ENCODE results near the gene NEUROD2. TPM values are rescaled to one million over a fixed set of nuclear protein-coding genes. Genes with fewer than 3 reads are reported as not detected.

NEUROD2 gene
- total RNA-seq, 2 donors from 2014 or later, result not detected

DNA sequence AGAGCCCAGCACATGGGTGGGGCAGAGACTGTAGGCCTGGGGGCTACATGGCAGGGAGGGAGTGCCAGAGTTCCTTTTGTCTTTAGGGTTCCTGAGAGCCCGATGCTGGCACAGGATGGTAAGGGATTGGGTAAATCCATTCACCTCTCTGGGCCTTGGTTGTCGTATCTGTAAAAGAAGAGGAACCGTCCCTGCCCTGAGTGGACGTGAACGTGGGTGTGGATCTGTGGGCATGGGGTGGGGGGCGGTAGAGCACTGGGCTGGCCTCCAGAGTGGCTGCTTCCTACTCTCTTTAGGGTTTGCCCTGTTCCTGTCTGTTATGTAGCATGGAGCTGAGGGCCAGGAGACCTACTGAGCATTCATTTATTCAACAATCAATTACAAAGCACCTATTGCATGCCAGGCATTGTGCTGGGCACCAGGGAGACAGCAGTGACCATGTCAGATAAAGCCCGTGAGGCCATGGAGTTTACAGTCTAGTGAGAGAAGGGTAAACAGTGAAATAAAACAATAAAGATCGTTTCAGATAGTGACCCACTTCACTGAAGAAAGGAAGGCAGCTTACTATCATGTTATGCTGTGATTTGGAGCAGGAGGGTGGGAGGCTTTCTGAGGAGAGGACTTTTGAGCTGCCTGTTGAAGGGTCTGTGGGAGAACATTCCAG lies 44.3 kb upstream of the NEUROD2 start:
- Histone ChIP-seq H3K36me3 (no peaks in the 10 kb centered on the region), H3K27ac (peak overlapping the region; percentile 57), H3K9me3 (no peaks in the 10 kb centered on the region), H3K27me3 (no peaks in the 10 kb centered on the region), H3K4me1 (peaks cover 30% of the 10 kb centered on the region), H3K9ac (ENCODE audit: low read depth in 2 of 2, low read length in 2 of 2) (peak overlapping the region; percentile 12 to 84), H3K4me3 (no peak overlapping the region)
- intact Hi-C loops (cut with DNase I), result no loop called here
- TF ChIP-seq, protein P1, sequence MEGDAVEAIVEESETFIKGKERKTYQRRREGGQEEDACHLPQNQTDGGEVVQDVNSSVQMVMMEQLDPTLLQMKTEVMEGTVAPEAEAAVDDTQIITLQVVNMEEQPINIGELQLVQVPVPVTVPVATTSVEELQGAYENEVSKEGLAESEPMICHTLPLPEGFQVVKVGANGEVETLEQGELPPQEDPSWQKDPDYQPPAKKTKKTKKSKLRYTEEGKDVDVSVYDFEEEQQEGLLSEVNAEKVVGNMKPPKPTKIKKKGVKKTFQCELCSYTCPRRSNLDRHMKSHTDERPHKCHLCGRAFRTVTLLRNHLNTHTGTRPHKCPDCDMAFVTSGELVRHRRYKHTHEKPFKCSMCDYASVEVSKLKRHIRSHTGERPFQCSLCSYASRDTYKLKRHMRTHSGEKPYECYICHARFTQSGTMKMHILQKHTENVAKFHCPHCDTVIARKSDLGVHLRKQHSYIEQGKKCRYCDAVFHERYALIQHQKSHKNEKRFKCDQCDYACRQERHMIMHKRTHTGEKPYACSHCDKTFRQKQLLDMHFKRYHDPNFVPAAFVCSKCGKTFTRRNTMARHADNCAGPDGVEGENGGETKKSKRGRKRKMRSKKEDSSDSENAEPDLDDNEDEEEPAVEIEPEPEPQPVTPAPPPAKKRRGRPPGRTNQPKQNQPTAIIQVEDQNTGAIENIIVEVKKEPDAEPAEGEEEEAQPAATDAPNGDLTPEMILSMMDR (IDR thresholded peaks at IDR 0.05), result no peak
- no peak for DNase-seq

DNA sequence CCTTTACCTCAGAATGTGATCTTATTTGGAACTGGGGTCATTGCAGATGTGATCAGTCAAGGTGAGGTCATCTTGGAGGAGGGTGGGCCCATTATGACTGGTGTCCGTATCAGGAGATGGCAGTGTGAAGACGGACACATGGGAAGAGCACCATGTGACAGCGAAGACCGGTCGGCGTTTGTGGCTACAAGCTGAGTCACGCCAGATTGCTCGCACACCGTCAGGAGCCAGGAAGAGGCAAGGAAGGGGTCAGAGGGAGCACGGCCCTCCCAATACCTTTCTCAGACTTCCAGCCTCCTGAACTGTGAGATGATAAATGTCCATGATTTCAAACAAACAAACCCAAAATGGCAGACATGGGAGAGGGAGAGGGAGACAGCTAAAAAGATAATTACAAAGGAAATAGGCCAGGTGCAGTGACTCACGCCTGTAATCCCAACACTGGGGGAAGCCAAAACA lies 42.4 kb upstream of the NEUROD2 start:
- H3K4me1 ChIP-seq, result peaks cover 30% of the 10 kb centered on the region
- TF ChIP-seq, protein P1 (IDR thresholded peaks at IDR 0.05), result no peak
- H3K9me3 ChIP-seq, result no peaks in the 10 kb centered on the region
- no peak for DNase-seq
- no peak overlapping the region for H3K4me3 ChIP-seq
- intact Hi-C loops (cut with DNase I), result no loop called here
- H3K36me3 ChIP-seq, result no peaks in the 10 kb centered on the region
- no peak overlapping the region for H3K27ac ChIP-seq
- no peaks in the 10 kb centered on the region for H3K27me3 ChIP-seq
- H3K9ac ChIP-seq (ENCODE audit: low read depth in 2 of 2, low read length in 2 of 2), result no peak overlapping the region

GRCh38 chr17:39648616-39649366 lies 41.1 kb upstream of the NEUROD2 start:
- H3K4me1 ChIP-seq, result peaks cover 30% of the 10 kb centered on the region
- H3K27ac ChIP-seq, result no peak overlapping the region
- H3K9ac ChIP-seq (ENCODE audit: low read depth in 2 of 2, low read length in 2 of 2), result no peak overlapping the region
- no peak for DNase-seq
- H3K4me3 ChIP-seq, result no peak overlapping the region
- no peaks in the 10 kb centered on the region for H3K9me3 ChIP-seq
- H3K27me3 ChIP-seq, result no peaks in the 10 kb centered on the region
- H3K36me3 ChIP-seq, result no peaks in the 10 kb centered on the region
- intact Hi-C loops (cut with DNase I), result no loop called here
- TF ChIP-seq, protein P1 (IDR thresholded peaks at IDR 0.05), result no peak

DNA sequence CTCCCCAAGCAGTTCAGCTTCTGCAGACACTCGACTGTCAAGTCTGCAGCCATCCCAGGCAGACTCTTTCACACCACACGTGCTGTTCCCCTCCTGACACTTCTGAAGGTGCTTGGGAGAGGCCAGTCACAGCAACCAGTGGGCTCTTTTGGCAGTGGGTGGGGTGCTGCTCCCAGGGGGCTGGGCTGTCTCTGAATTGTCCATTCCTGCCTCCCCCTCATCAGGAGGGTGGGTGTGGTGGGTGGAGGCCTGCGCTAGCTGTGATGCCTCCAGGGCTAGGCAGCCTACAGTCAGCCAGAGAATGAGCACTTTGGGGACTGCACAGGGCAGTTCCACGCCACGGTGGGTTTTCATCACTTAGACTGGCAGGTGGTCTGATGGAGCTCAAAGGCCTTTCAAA lies 39.5 kb upstream of the NEUROD2 start:
- H3K4me3 ChIP-seq, result no peak overlapping the region
- no peaks in the 10 kb centered on the region for H3K9me3 ChIP-seq
- no peak overlapping the region for H3K27ac ChIP-seq
- no peaks in the 10 kb centered on the region for H3K36me3 ChIP-seq
- no peaks in the 10 kb centered on the region for H3K27me3 ChIP-seq
- TF ChIP-seq, protein P1 (IDR thresholded peaks at IDR 0.05), result no peak
- H3K9ac ChIP-seq (ENCODE audit: low read depth in 2 of 2, low read length in 2 of 2), result no peak overlapping the region
- peaks cover 21% of the 10 kb centered on the region for H3K4me1 ChIP-seq
- no peak for DNase-seq
- intact Hi-C loops (cut with DNase I), result no loop called here

- H3K4me1 ChIP-seq, result peaks cover 9% of the 10 kb centered on the region
- no peak for DNase-seq
- no peaks in the 10 kb centered on the region for H3K27me3 ChIP-seq
- H3K27ac ChIP-seq, result no peak overlapping the region
- no peaks in the 10 kb centered on the region for H3K36me3 ChIP-seq
- TF ChIP-seq, protein P1 (IDR thresholded peaks at IDR 0.05), result no peak
- intact Hi-C loops (cut with DNase I), result no loop called here
- H3K9ac ChIP-seq (ENCODE audit: low read depth in 2 of 2, low read length in 2 of 2), result no peak overlapping the region
- no peaks in the 10 kb centered on the region for H3K9me3 ChIP-seq
- H3K4me3 ChIP-seq, result no peak overlapping the region
Observed at GRCh38 chr17:39643271-39643670, 35.6 kb upstream of the NEUROD2 start.

Measured in colonic mucosa (tissue), 4 donors.